ENCODE data around the gene NRM. TPM values are rescaled to one million over a fixed set of nuclear protein-coding genes. Genes with fewer than 3 reads are reported as not detected.

Gene NRM
- total and polyA plus RNA-seq, 2 of the 13 experiments (the other 11 are each of a cell fraction or from before 2014, with no cell fraction given): 12.5 to 16.0 TPM

GRCh38 chr6:30646450-30647241 lies 44.1 kb downstream of the NRM start, which contains the start of gene C6orf136:
C6orf136 (plus strand) TSS chr6:30647133; CDS start chr6:30647232, 99 bp downstream.
- in situ Hi-C loops (cut with HindIII; ENCODE audit: extremely low pct_ligation_motif_present, low pct_unique_long_range_greater_than_20kb) (no loop called here), intact Hi-C loops (cut with micrococcal nuclease; ENCODE audit: unreplicated experiment) (loop anchor here (1.0 to 2.0 kb wide), 2 partner anchors 26 to 49 kb away; partner anchors contain the start of gene DHX16)
- no peaks in the 10 kb centered on the region for H4K20me1 ChIP-seq (ENCODE audit: insufficient read depth, low read length)
- FAIRE-seq (peak; percentile 65), ATAC-seq (peak; percentile 73), DNase-seq (ENCODE audit: low spot score) (peak; percentile 91)
- H2AFZ ChIP-seq (ENCODE audit: low read length): no peak within 1 kb of the TSS
- H3K4me3 ChIP-seq (replicated peaks in 1 of 3; ENCODE audit: insufficient read depth in 1 of 3, low read depth in 2 of 3, low read length in 3 of 3): peak within 1 kb of the TSS; percentile 67 to 98 (median 94)
- H3K27ac ChIP-seq (ENCODE audit: extremely low read length, insufficient read depth, low read length): peak within 1 kb of the TSS; percentile 88
- H3K4me2 ChIP-seq (ENCODE audit: low read depth, low read length): peak within 1 kb of the TSS; percentile 79
- peak within 1 kb of the TSS; percentile 88 for H3K9ac ChIP-seq (ENCODE audit: insufficient read depth, low read depth, low read length)
- peaks cover 38% of the 10 kb centered on the region for H3K4me1 ChIP-seq (ENCODE audit: insufficient read depth, low read length)
- H3K9me3 ChIP-seq (ENCODE audit: low read length): no peaks in the 10 kb centered on the region
- TSS peak; percentile 70 for BruUV-seq (replicated peaks)
- ChIA-PET POLR2A (interaction anchor here (0.6 to 2.6 kb wide), 8 partner anchors 9 to 74 kb away, joined by 3 to 27 read pairs (median 9); partner anchors contain the start of genes ATAT1, DHX16, MRPS18B and NRM), CTCF (ENCODE audit: low intra/inter-chr PET ratio, low total read pairs) (no interaction called here)
- 29% methylated on average over 24 of the region's 37 CpGs for WGBS (ENCODE audit: low lambda C conversion rate)
- H3K36me3 ChIP-seq (replicated peaks in 1 of 2; ENCODE audit: control insufficient read depth in 1 of 2, insufficient read depth in 2 of 2, low read length in 2 of 2): peaks cover 10 to 45% of the 10 kb centered on the region in 2 experiments; a peak in 3 of 5 replicates
- peaks cover 21% of the 10 kb centered on the region for H3K79me2 ChIP-seq (ENCODE audit: insufficient read depth, low read length)
- H3K27me3 ChIP-seq (ENCODE audit: control insufficient read depth in 1 of 2, insufficient read depth in 2 of 2, low read length in 2 of 2): no peaks in the 10 kb centered on the region; a peak in 1 of 5 replicates
- TF ChIP-seq, protein P1, sequence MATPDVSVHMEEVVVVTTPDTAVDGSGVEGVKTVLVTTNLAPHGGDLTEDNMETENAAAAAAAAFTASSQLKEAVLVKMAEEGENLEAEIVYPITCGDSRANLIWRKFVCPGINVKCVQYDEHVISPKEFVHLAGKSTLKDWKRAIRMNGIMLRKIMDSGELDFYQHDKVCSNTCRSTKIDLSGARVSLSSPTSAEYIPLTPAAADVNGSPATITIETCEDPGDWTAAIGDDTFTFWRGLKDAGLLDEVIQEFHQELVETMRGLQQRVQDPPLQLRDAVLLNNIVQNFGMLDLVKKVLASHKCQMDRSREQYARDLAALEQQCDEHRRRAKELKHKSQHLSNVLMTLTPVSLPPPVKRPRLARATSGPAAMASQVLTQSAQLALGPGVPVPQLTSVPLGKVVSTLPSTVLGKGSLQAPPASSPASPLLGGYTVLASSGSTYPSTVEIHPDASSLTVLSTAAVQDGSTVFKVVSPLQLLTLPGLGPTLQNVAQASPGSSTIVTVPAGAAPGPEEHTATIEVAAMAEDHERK (CRISPR knock-in tag; IDR thresholded peaks at IDR 0.05; ENCODE audit: low read depth): no peak
- TF ChIP-seq, protein P2, sequence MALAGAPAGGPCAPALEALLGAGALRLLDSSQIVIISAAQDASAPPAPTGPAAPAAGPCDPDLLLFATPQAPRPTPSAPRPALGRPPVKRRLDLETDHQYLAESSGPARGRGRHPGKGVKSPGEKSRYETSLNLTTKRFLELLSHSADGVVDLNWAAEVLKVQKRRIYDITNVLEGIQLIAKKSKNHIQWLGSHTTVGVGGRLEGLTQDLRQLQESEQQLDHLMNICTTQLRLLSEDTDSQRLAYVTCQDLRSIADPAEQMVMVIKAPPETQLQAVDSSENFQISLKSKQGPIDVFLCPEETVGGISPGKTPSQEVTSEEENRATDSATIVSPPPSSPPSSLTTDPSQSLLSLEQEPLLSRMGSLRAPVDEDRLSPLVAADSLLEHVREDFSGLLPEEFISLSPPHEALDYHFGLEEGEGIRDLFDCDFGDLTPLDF (CRISPR knock-in tag; IDR thresholded peaks at IDR 0.05): no peak
- TF ChIP-seq ZNF317 (CRISPR knock-in tag; IDR thresholded peaks at IDR 0.05) (no peak), SPEN (CRISPR knock-in tag; IDR thresholded peaks at IDR 0.05; ENCODE audit: low read depth) (no peak), KLF13 (CRISPR knock-in tag; IDR thresholded peaks at IDR 0.05) (no peak), MAF1 (CRISPR knock-in tag; IDR thresholded peaks at IDR 0.05; ENCODE audit: borderline replicate concordance) (no peak), ATAD3A (CRISPR knock-in tag; IDR thresholded peaks at IDR 0.05) (no peak), HIVEP1 (CRISPR knock-in tag; IDR thresholded peaks at IDR 0.05) (no peak), TOE1 (CRISPR knock-in tag; IDR thresholded peaks at IDR 0.05) (no peak), ZNF205 (CRISPR knock-in tag; IDR thresholded peaks at IDR 0.05) (no peak), ZNF326 (CRISPR knock-in tag; IDR thresholded peaks at IDR 0.05; ENCODE audit: borderline replicate concordance) (no peak), ZNF225 (CRISPR knock-in tag; IDR thresholded peaks at IDR 0.05) (no peak), YY1 (IDR thresholded peaks at IDR 0.05; ENCODE audit: insufficient read depth, insufficient replicate concordance, low read depth, low read length) (peak; percentile 15), ZNF563 (CRISPR knock-in tag; IDR thresholded peaks at IDR 0.05) (no peak)
- TF ChIP-seq, protein P3, sequence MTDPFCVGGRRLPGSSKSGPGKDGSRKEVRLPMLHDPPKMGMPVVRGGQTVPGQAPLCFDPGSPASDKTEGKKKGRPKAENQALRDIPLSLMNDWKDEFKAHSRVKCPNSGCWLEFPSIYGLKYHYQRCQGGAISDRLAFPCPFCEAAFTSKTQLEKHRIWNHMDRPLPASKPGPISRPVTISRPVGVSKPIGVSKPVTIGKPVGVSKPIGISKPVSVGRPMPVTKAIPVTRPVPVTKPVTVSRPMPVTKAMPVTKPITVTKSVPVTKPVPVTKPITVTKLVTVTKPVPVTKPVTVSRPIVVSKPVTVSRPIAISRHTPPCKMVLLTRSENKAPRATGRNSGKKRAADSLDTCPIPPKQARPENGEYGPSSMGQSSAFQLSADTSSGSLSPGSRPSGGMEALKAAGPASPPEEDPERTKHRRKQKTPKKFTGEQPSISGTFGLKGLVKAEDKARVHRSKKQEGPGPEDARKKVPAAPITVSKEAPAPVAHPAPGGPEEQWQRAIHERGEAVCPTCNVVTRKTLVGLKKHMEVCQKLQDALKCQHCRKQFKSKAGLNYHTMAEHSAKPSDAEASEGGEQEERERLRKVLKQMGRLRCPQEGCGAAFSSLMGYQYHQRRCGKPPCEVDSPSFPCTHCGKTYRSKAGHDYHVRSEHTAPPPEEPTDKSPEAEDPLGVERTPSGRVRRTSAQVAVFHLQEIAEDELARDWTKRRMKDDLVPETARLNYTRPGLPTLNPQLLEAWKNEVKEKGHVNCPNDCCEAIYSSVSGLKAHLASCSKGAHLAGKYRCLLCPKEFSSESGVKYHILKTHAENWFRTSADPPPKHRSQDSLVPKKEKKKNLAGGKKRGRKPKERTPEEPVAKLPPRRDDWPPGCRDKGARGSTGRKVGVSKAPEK (CRISPR knock-in tag; IDR thresholded peaks at IDR 0.05; ENCODE audit: borderline replicate concordance): no peak

Measured in HepG2 (cell line).